ENCODE results near the gene DCAF4. TPM values are rescaled to one million over a fixed set of nuclear protein-coding genes. Genes with fewer than 3 reads are reported as not detected.
"Not testable (repeated sequence)": the region's sequence is repeated elsewhere in the genome, so short reads cannot be mapped to it uniquely, and the experiment has no call there.

DCAF4 gene
- total RNA-seq, 1 donor from 2014 or later: 14.2 TPM

- H3K9me3 ChIP-seq: no peaks in the 10 kb centered on the region
- no peak for DNase-seq (ENCODE audit: extremely low spot score in 2 of 2)
- intact Hi-C loops (cut with DNase I): no loop called here
- H3K4me3 ChIP-seq: no peak overlapping the region
- TF ChIP-seq CTCF (IDR thresholded peaks at IDR 0.05) (no peak), POLR2A (IDR thresholded peaks at IDR 0.05) (no peak)
- H3K4me1 ChIP-seq: no peaks in the 10 kb centered on the region
- H3K27ac ChIP-seq: no peak overlapping the region
- H3K36me3 ChIP-seq: peaks cover 0 to 31% of the 10 kb centered on the region in 2 donors
- no peaks in the 10 kb centered on the region for H3K27me3 ChIP-seq
These were observed 32.3 kb downstream of the DCAF4 start for GRCh38 chr14:72958548-72958947.

GRCh38 chr14:72961016-72961415, 34.8 kb downstream of the DCAF4 start:
- DNase-seq (ENCODE audit: extremely low spot score in 2 of 2); intact Hi-C loops (cut with DNase I); H3K9me3 ChIP-seq; H3K27me3 ChIP-seq; H3K27ac ChIP-seq; H3K4me1 ChIP-seq; H3K4me3 ChIP-seq: not testable (repeated sequence)
- peaks cover 0 to 26% of the 10 kb centered on the region in 2 donors for H3K36me3 ChIP-seq

GRCh38 chr14:72961579-72962335, 35.5 kb downstream of the DCAF4 start:
- intact Hi-C loops (cut with DNase I): no loop called here
- H3K27me3 ChIP-seq: no peaks in the 10 kb centered on the region
- TF ChIP-seq CTCF (IDR thresholded peaks at IDR 0.05) (no peak), POLR2A (IDR thresholded peaks at IDR 0.05) (no peak), POLR2AphosphoS5 (IDR thresholded peaks at IDR 0.05; ENCODE audit: insufficient read depth in 1 of 2, low read depth in 1 of 2) (no peak)
- H3K4me1 ChIP-seq: no peaks in the 10 kb centered on the region
- H3K4me3 ChIP-seq: no peak overlapping the region
- no peak for DNase-seq (ENCODE audit: extremely low spot score in 2 of 2)
- H3K27ac ChIP-seq: no peak overlapping the region
- peaks cover 0 to 26% of the 10 kb centered on the region in 2 donors for H3K36me3 ChIP-seq
- H3K9me3 ChIP-seq: no peaks in the 10 kb centered on the region

- DNase-seq (ENCODE audit: extremely low spot score in 2 of 2); intact Hi-C loops (cut with DNase I); H3K27ac ChIP-seq; H3K4me3 ChIP-seq; H3K4me1 ChIP-seq; H3K27me3 ChIP-seq; H3K9me3 ChIP-seq: not testable (repeated sequence)
- peaks cover 0 to 20% of the 10 kb centered on the region in 2 donors for H3K36me3 ChIP-seq
These were observed 36.1 kb downstream of the DCAF4 start for GRCh38 chr14:72962336-72962754.

GRCh38 chr14:72962829-72963312, 36.6 kb downstream of the DCAF4 start:
- intact Hi-C loops (cut with DNase I): no loop called here
- H3K9me3 ChIP-seq: no peaks in the 10 kb centered on the region
- no peak overlapping the region for H3K4me3 ChIP-seq
- H3K36me3 ChIP-seq: peaks cover 0 to 15% of the 10 kb centered on the region in 2 donors
- TF ChIP-seq POLR2AphosphoS5 (IDR thresholded peaks at IDR 0.05; ENCODE audit: insufficient read depth in 1 of 2, low read depth in 1 of 2): no peak
- TF ChIP-seq POLR2A (IDR thresholded peaks at IDR 0.05): no peak
- TF ChIP-seq CTCF (IDR thresholded peaks at IDR 0.05): no peak
- no peak overlapping the region for H3K27ac ChIP-seq
- H3K4me1 ChIP-seq: no peaks in the 10 kb centered on the region
- no peaks in the 10 kb centered on the region for H3K27me3 ChIP-seq
- no peak for DNase-seq (ENCODE audit: extremely low spot score in 2 of 2)

GRCh38 chr14:72965249-72965648, 39.0 kb downstream of the DCAF4 start:
- H3K4me1 ChIP-seq: no peaks in the 10 kb centered on the region
- TF ChIP-seq CTCF (IDR thresholded peaks at IDR 0.05): no peak
- no peak for TF ChIP-seq POLR2A (IDR thresholded peaks at IDR 0.05)
- TF ChIP-seq POLR2AphosphoS5 (IDR thresholded peaks at IDR 0.05; ENCODE audit: insufficient read depth in 1 of 2, low read depth in 1 of 2): no peak
- intact Hi-C loops (cut with DNase I): no loop called here
- no peak overlapping the region for H3K4me3 ChIP-seq
- no peaks in the 10 kb centered on the region for H3K9me3 ChIP-seq
- DNase-seq (ENCODE audit: extremely low spot score in 2 of 2): no peak
- no peak overlapping the region for H3K27ac ChIP-seq
- no peaks in the 10 kb centered on the region for H3K27me3 ChIP-seq
- peaks cover 0 to 4% of the 10 kb centered on the region in 2 donors for H3K36me3 ChIP-seq
